Measurements from ENCODE around the gene ADAMTS17.

ADAMTS17 gene

DNA sequence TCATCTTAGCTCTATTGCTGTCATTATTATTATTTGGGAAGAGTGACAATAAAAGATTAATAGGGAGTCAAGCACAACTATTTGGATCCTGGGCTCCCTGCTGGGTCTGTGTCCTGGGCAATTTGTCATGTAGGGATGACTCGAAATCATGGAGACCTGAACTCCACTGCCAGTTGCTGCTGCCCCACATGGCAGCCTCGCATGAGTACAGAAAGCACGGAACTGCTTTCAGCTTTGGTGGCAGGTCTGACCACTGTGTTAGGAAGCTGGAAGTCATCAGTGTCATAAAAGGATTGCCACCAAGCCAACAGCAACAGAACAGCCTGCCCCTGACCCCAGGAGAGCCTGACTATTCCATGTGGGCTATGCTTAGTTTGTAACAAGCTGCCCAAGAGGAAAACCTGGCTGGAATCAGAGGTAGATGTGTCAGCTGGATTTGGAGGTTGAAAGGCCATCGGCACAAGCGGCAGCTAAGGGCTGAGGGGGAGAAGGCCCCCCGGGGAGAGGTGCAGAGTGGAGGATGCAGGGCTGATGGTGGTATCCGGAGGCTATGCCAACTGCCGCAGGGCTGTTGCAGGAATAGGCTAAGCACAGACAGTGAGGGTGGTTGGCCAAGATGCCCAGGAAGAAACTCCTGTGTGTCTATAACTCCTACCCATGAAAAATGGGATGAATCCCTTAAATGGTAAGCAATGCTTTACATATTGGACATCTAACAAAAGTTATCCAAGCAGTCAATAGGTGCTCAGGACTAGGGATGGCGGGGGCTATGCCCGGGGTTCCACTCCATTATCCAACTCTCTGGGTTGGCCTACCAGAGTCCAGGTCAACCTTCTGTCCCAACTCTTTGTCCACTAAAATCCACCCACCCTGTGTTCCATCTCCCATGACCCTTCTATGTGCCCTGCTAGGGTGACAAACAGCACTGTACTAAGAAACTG is 291.6 kb downstream of the ADAMTS17 start:
- DNase-seq (ENCODE audit: low read depth, low spot score), result no peak
- no peak overlapping the region for H3K4me3 ChIP-seq (ENCODE audit: low read depth, low read length)
- in situ Hi-C loops (cut with HindIII; ENCODE audit: low sequenced_read_pairs), result no loop called here
- TF ChIP-seq CTCF (IDR thresholded peaks at IDR 0.05; ENCODE audit: low read depth, low read length), result no peak

DNA sequence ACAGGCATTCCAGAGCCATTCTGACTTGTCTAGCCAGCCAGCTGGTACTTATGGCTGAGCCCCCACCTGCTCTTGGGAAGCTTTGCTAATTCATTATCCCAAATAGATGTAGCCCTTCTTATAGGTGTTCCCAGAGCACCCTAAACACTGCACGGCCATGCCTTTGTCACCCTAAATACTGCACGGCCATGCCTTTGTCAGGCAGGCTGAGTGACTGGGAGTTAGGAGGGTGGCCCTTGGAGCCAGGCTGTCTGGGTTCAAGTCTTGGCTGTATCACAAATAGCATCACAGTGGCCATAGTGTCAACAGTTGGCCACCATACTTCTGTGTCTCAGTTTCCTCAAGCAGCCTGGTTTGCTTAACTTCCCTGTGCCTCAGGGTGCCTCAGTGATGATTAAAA is 292.3 kb downstream of the ADAMTS17 start:
- TF ChIP-seq CTCF (IDR thresholded peaks at IDR 0.05; ENCODE audit: low read depth, low read length), result no peak
- DNase-seq (ENCODE audit: low read depth, low spot score), result no peak
- in situ Hi-C loops (cut with HindIII; ENCODE audit: low sequenced_read_pairs), result no loop called here
- no peak overlapping the region for H3K4me3 ChIP-seq (ENCODE audit: low read depth, low read length)

DNA sequence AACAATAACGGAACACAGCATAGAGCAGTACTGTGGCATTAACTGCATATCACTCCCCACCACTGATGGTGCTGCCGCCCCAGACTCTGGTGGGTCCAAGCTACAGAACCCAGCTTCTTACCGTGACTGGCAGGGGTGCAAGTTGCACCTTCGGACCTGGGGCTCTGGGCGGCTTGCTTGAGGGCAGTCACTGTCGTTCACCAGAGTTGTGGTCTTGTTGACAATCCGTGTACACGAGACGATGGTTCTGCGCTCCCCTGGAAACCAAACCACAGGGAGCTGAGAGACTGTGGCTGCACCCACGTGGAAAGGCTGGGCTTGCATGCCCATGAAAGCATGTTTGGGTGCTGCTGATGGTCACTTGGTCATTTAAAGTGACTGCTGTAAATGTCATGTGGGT is 293.0 kb downstream of the ADAMTS17 start:
- in situ Hi-C loops (cut with HindIII; ENCODE audit: low sequenced_read_pairs), result no loop called here
- TF ChIP-seq CTCF (IDR thresholded peaks at IDR 0.05; ENCODE audit: low read depth, low read length), result no peak
- DNase-seq (ENCODE audit: low read depth, low spot score), result no peak
- H3K4me3 ChIP-seq (ENCODE audit: low read depth, low read length), result no peak overlapping the region

DNA sequence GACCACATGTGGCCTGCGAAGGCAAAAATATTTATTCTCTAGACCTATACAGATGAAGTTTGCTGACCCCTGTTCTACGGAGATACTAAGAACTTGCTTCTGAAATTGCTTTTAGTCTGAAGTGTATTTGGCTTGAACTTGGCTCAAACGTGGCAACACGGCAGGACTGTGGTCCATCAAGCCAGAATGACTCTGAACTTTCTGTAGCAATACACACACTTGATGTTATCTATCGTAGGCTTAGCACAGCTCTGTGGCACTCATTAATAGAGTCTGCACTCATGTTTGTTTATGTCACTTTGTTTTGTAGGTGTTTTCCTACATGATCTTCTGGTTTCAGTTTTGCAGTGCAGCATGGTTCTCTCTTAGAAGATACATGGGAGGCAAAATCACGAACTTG is 298.1 kb downstream of the ADAMTS17 start:
- DNase-seq (ENCODE audit: low read depth, low spot score), result no peak
- H3K4me3 ChIP-seq (ENCODE audit: low read depth, low read length), result no peak overlapping the region

GRCh38 chr15:100043068-100043641 is 298.6 kb downstream of the ADAMTS17 start:
- TF ChIP-seq CTCF (IDR thresholded peaks at IDR 0.05; ENCODE audit: low read depth, low read length), result no peak
- peak; percentile 81 for DNase-seq (ENCODE audit: low read depth, low spot score)
- in situ Hi-C loops (cut with HindIII; ENCODE audit: low sequenced_read_pairs), result no loop called here
- no peak overlapping the region for H3K4me3 ChIP-seq (ENCODE audit: low read depth, low read length)

More for the DNA sequence above, 298.1 kb downstream of the ADAMTS17 start:
- in situ Hi-C loops (cut with HindIII; ENCODE audit: low sequenced_read_pairs), result no loop called here
- no peak for TF ChIP-seq CTCF (IDR thresholded peaks at IDR 0.05; ENCODE audit: low read depth, low read length)

DNA sequence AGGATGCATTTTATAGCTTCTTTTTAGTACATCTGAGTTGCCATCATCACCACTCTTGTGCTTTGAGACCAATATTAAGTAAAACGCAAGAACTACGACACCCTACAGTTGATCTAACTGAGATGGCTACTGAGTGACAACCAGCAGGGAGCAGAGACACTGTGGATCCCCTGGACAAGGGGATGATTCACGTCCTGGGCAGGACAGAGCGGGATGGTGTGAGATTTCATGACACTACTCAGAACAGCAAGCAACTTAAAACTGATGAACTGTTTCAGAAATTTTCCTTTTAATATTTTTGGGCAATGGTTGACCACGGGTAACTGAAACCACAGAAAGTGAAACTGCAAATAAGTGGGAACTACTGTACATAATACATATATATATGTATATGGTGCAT is 299.2 kb downstream of the ADAMTS17 start:
- TF ChIP-seq CTCF (IDR thresholded peaks at IDR 0.05; ENCODE audit: low read depth, low read length), result no peak
- no peak overlapping the region for H3K4me3 ChIP-seq (ENCODE audit: low read depth, low read length)
- in situ Hi-C loops (cut with HindIII; ENCODE audit: low sequenced_read_pairs), result no loop called here
- DNase-seq (ENCODE audit: low read depth, low spot score), result no peak

Data from astrocyte of the spinal cord (primary cell).